Hypothalamus (tissue), 51 donors: ENCODE results near the gene ARID3C.
A peak's percentile ranks its signal among the peaks of the same experiment; 100 is the strongest.

Source experiments
- DNase-seq, 51 donors: peaks; one replicate each; lab custom pipeline; 2025; lab: John Stamatoyannopoulos, UW

ARID3C gene

DNA sequence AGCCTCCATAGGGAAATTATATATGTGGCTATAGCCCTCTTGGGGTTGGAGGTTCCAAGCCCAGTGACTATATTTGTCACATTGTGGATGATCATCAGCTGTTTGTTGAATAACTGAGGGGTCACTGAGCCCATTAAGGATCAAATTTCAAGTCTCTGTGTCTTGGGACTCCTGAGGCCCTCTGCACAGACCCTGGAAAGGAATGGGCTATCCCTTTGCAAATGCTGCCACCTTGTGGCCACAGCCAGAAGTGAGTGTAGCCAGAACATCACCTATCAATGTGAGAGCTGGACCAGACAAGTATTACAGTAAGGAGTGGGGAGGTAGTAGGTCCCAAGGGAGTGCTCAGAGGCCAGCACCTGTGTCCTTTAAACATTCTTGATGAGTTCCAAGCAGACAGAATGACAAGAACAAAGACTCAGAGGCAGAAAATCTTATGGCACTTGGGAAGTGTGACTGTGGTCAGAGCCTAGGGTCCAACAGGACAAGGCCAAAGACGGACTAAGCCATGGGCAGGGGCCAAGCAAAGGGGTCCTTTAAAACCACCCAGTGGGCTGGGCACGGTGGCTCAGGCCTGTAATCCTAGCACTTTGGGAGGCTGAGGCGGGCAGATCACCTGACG, 25.1 kb downstream of the ARID3C start:
- peak in 49 of 51 donors; percentile 18 to 91 (median 70) for DNase-seq

DNA sequence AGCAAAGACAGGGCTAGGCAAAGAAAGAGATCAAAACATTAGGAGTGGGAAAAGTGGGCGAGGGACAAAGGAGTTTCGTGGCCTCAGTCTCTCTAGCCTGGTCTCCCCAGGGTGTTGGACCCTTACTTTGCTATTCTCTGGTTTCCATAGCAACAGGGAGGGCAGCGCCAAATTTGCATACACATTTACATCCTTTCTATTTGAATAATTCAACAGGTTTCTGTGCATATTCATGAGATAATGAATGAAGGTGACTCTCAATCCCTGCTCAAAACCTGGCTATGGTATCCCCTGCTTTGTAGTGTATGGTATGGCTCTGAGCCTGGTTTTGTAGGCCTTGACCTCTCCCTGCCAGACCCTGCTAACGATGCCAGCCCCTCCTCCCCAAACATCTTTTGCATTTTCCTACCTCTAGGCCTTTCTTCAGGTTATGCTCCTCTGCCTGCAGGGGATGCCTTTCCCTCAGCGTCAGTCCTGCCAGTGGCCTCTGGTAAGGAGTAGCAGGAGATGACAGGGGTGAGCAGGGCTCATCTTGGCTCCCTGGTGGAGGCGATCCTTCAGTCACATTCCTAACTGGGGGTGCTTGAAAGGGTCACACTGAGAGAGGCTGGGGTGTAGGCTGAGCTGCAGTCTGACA, 26.8 kb downstream of the ARID3C start:
- no peak for DNase-seq

DNA sequence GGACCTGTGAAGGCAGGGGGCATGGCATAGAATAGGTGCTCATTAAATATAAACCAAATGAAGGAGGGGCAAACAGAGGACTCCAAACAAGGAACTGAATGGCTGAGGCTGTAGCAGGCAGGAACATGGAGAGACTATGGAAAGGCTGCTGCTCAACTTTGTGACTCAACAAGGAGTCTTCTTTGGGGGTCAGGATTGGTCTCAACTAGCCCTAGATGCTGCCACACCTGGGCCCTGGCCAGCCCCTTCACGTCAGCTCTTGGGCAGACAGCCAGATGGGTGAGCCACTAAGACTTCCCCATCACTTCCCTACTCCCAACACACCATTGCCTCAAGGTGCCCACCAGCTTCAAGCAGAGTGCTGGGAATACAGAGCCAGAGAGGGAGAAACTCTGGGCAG, 28.0 kb downstream of the ARID3C start:
- peak in 1 of 51 donors; percentile 10 for DNase-seq

DNA sequence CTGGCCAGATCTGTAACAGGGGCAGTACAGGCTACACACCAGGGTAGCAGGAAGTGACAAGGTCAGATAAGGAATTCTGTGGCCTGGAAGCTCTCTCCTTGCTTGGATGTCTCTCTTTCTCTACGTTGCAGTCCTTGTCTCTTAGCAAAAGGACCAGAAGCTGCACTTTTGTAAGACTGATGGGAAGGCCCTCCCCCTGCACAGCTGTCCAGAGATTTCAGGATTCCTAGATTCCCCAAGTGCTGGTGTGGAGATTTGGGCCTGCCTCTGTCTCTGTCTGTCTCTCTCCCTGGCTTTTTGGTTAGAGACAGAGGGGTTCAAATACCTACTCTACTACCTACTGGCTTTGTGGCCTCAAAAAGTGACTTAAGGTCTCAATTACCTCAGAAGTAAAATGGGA, 29.3 kb downstream of the ARID3C start:
- DNase-seq: no peak

DNA sequence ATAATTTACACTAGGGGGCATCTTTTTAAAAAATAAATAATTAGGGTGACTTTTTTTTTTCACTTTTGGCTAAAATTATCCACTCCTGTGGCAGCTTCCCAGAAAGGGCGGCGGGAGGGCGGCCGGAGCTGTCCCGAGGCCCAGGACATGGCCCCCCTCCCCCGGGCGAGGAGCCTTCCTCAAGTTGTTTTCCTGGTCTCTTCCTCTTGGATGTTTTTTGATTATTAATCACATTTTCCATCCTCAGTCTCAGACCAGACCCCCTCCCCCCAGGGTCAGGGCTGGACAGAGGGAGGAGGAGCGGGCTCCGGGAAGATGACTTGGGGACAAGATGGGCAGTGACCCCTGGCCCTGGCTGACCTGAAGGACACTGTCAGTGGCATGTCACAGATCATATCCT, 34.7 kb downstream of the ARID3C start:
- DNase-seq: peak in 3 of 51 donors; percentile 17 to 19 (median 17)

DNA sequence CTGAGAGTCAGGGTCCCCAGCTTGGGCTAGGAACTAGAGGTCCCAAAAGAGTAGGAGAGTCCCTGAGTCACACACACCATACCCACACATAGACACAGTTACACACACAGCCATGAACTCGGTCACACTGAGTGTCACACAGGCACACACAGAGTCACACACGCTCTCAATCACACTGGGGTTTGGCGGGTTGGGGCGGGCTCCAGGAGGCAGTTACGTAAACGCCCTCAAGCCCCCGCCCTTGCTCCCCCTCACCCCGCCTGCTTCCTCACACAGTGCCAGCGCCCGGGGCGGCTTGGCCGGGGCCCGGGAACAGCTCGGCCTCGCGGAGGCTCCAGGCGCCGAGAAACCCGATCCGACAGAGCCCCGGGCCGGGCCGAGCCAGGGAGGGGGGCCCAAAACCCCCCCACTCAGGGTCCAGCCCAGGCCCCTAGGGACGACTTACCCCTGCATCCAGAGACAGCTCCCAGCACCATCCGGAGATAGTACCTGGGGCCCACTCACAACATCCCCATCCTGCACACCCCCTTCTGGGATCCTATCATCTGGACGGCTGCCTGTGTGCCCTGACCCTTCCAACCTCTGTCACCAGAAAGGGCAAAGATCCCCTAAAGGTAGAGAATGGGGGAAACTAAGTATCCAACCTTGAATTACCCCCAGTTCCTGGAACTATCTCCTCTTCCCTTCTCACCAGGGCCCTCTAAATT, 35.8 kb downstream of the ARID3C start:
- peak in 40 of 51 donors; percentile 8 to 82 (median 60) for DNase-seq

DNA sequence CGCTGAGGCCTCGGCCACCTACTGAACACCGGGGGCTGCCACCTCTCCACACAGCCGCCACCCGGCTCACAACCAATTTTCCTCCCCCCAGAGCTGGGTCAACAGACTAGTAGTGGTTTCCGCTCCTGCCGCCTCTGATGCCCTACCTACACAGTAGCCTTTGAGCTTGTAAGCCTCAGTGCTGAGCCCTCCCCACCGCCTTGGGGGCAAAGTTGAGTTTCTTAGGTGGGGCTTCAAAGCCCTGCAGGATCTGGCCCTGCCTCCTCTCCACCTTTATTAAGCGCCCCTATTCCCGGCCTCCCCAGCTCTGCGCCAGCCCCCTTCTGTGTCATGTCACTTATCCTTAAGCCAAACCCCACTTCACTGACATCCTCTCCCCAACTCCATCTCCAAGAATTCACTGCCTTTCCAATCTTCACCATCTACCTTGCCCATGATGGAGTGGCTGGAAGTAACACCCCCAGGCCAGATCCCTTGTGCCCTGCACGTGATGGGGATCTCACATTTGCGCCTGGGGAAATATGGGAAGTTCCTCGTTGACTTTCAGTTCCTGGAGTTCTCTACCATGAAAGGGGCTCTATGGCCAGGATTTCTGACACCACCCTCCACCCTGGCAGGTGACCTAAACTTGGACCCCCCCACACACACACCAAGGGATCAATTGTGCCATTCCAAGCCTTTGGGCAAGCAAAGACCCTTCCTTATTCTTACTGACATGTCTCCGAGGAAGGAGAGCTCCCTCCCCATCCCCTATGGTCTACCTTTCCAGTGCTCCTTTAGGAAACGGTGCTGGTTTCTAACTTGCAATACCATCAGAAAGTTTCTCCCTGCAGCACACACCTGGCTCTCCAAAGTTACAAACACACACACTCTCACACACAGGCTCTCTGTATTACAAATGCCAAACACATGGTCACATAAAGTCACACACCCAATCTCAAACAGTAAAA, 36.7 kb downstream of the ARID3C start:
- DNase-seq: peak in 1 of 51 donors; percentile 16

DNA sequence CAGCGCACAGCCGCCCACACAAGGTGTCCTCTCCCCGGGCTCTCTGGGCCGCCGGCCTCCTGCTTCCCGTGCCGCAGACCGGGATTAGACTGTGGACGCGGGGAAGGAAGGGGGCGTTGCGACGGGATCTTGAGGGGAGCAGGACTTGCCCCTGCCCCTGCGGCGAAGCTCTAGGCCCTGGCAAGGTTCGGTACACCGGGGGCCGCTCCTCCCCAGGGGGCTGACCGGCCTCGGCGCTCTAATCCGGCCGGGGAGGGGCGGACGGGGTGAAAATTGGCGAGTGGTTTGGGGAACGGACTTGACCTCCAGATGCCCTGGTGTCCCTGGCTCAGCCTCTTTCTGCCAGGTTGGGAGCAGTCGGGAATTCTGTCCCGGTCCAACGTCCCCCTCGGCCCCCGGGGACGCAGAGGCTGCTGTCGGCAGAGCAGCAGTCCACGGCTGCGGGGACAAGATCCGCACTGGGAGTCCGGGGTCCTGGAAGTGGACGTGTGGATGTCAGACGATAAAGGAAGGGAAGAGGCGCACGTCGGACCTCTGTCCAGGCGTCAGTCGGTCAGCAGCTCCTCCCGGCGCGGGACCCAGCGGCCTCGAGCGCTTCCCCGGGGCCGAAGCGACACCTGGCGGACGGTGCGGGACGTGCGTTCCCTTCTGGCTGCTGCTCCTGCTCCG, 37.5 kb downstream of the ARID3C start:
- peak in 49 of 51 donors; percentile 35 to 92 (median 78) for DNase-seq

DNA sequence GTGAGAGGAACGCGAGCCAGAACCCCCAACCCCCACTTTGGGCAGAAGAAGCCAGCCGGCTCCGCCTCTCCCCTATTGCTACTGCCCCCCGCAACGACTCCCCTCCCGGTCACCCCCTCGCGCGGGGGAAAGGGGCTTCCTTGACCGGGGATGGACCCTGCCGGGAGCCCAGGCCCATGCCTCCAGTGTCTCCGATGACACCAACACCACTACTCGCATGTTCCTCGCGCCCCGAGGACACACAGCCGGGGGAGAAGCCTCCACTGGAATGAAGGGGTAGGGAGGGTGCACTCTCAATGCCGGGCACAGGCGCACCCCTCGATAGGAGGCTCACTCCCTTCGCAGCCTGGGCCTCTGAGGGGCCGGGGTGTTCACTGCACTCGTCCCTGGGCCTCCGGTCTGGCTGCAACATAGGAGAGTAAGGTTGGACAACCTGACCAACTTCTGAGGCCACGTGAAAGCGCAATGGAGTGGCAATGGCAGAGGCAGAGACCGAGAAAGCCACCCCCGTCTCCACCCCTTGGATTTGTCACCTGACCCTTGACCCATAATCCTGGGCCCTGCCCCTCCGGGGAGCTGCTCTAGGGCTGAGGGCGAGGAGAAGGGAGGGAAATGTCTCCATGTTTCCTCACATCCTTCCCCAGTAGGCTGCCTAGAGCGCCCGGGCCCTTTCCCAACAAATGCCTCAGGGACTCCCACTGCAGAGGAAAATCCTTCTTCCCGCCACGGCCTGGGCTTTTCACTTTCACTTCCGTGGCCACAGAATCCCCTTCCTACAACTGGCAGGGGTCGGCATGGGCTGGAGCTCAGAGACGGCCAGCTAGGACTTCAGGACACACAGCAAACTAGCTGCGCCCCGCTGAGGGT, 38.3 kb downstream of the ARID3C start:
- DNase-seq: peak in 4 of 51 donors; percentile 36 to 60 (median 52)

DNA sequence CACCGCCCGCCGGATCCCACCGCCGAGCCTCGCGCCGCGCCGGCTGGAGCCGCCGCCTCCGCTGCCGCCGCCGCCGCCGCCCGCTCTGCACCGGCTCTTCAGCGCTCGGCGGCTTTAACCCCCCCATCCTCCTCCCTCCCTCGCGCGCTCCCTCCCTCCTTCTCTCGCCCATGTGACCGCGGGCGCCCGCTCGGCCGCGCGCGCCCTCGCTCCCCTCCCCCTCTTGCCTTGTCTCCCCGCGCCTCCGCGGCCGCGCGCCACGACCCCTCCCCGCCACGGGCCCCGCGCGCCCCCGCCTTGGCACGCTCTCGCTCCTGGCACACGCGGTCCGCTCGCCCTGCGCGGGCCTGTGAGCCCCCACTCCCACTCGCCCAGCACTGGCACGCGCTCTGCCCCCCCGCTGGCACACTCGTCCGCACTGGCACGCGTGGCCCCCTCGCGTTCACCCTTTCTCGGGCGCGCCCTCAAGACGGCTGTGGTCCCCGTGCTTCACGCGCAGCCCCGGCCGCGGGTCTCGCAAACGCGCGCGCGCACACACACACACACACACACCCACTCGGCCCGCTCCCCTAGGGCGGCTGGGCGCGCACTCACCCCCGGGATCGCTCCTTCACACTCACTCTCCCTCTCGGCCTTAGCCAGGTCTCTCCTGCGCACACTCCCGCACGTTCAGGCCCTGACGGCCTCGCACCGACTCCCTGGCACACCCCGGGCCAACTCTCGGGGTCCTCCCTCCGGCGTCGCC, 39.1 kb downstream of the ARID3C start, which contains the start of gene CNTFR:
Gene CNTFR, minus strand, starts transcription at position 89 of the 745 bp plus-strand sequence. CDS start 20,743 bp downstream, outside the sequence.
- peak in 48 of 51 donors; percentile 16 to 84 (median 66) for DNase-seq

DNA sequence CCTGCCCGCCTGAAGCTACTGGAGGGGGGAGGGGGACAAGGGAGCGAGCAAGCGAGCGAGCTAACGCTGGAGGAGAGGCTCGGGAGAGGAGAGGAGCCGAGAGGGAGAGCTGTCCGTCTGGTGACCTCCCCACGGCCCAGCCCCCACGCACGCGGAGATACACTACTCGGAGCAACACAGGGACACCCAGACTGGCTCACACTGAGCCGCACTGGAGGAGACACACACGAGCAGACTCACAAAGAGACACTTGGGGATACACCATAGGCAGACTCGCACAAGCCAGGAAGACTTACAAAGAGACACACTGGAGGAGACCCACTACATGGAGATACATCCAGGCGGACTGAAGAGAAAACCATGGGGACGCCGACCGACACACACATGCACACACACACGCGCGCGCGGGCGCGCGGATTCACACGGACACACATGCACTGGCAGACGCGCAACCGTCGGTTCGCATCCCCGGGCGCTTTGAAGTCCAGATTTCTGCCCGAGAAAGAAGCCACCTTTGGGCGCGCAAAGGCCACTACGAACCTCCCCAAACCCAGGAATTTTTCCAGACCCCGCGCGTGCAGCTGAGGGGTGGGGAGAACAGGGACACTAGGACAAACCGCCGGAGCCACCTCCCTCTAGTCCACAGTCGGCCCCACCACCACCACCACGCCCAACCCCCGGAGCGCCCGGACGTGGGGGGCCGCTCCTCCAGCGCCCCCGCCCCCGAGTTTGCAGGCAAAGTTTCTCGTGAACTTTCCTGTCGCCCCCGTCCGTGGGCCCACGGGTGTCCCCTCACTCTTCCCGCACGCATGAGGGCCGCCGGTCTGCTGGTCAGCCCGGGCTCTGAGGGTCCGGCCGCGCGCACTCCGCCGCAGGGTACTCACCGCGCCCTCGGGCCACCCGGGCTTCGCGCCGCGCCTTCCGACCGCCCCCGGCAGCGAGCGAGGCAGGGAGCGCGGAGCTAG, 39.9 kb downstream of the ARID3C start:
- DNase-seq: peak in 19 of 51 donors; percentile 13 to 51 (median 30)

DNA sequence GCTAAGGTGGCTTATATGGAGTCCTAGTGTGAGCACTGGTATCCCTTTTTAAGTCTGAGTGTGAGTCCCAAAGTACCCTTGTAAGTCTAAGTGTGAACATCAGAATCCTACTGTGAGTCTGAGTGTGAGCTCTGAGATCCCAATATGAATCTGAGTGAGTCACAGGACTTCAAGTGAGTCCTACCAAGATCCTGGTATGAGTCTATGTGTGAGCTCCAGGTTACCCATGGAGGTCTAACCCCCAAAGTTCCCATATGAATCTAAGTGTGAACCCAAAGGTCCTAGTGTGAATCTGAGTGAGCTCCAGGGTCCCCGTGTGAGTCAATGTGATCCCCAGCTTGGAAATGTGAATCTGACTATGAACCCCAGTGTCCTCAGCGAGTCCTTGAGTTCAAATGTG, 41.6 kb downstream of the ARID3C start:
- DNase-seq: no peak

DNA sequence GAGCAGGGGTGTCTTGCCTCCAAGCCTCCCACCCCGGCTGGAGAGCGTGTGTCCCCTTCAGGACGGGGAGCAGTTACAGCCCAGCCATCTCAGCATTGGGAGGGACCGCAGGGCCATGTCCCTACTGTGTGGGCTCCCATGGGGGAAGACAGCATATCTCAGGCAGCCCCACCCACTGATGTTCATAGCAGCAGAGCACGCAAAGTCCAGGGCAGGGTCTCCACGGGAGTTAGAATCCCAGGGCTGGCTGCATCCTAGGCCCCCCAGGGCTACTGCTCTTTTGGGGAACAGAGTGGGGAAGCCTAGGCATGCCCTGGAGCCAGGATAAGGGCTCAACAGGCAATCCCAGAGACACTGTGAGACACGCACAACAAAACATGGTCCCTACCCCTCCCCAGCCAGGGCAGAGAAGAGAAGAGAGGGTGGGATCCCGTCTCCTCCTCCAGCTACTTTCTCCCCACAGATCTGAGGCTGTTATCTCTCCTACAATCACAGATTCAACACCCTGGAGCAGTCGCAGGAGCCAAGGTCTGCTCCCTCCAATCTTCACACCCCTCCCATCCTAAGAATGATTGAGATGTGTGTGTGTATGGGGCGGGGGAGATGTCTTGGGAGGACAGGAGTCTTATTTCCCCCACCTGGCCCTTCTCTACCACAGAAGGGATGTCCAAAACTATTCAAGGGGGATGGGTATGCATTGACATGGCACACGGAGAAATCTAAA, 42.8 kb downstream of the ARID3C start:
- no peak for DNase-seq

DNA sequence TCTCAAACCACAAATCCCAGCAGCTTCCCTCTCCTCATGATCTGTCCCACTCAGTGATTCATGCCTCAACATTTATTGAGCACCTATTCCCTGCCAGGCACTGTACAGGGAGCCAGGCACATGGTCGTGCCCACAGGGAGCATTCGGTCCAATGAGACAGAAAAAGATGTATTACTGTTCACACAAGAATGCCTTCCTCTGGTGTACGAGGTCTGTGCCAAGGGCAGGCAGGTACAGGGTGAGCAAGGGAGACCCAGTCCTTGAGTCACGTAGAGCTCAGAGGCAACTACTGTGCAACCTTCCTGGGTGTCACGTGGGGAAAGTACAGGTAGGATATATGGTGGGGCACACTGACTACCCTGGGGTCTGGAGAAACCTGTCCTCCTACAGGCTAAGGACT, 43.9 kb downstream of the ARID3C start:
- no peak for DNase-seq

DNA sequence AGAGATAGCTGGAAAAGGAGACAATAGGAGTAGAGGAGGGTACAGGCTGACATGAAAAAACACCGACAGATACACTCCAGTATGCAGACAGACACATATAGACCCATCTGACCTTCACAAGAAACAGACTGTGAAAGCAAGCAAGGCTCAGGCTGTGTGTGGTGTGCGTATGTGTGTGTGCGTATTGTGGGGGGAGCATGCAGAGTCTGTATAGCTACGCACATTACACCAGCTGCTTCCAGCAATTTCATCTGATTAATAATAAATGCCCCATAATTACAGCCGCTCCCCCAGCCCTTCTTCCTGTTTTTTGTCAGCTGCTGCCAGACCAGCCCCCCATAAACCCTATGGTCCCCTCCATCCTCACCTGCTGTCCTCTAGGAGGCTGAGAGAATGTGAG, 46.1 kb downstream of the ARID3C start:
- DNase-seq: no peak

DNA sequence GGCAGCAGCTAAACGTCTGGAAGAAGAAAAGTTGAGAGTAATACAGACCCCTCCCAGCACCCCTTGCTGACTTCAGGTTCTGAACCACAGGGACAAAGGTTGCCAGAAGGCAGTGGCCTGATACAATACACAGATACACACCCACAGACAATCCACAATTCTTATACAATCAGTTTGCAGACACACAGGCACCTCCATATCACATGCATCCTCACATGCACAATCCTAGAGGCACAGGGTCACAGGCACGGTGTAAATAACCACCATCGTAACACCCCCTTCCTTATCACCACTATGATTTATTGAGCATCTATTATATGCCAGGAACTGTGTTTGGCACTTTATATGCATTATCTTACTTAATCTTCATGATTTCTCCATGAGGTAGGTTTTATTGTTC, 47.5 kb downstream of the ARID3C start:
- DNase-seq: no peak
